Amniotic epithelial cell (primary cell): ENCODE data around the gene ALLC.

Experiments used
- DNase-seq: peaks from one replicate; pipeline ENCODE4 v3.0.0-alpha.2; 2010; ENCODE audit warnings: low read depth

Gene ALLC

GRCh38 chr2:3751251-3751650 lies 93.3 kb downstream of the ALLC start:
- DNase-seq: no peak

- DNase-seq: no peak
These were observed 93.8 kb downstream of the ALLC start for GRCh38 chr2:3751806-3752205.
